GM21737 (cell line): ENCODE data around the gene URAD.

Experiments
- ATAC-seq: cut with Tn5 transposase; IDR thresholded peaks from one replicate; pipeline ENCODE4 v1.9.1; 2021; ENCODE audit warnings: mild to moderate bottlenecking, moderate library complexity; ENCODE audit not compliant: unreplicated experiment

Gene URAD

GRCh38 chr13:28001049-28001448, 12.6 kb upstream of the URAD start:
- no peak for ATAC-seq

GRCh38 chr13:28000567-28000966, 12.1 kb upstream of the URAD start:
- no peak for ATAC-seq

- ATAC-seq: no peak
Observed at GRCh38 chr13:27997904-27998522, 9.5 kb upstream of the URAD start.

- no peak for ATAC-seq
Observed at GRCh38 chr13:27991881-27992280, 3.4 kb upstream of the URAD start.

- no peak for ATAC-seq
Observed at GRCh38 chr13:27985600-27985999, 2.9 kb downstream of the URAD start.

GRCh38 chr13:27982361-27982760, 6.1 kb downstream of the URAD start:
- no peak for ATAC-seq

- no peak for ATAC-seq
Observed at GRCh38 chr13:27981006-27981708, 7.3 kb downstream of the URAD start.

- ATAC-seq: no peak
Observed at GRCh38 chr13:27980280-27980998, 8.1 kb downstream of the URAD start.

GRCh38 chr13:27979765-27980279, 8.7 kb downstream of the URAD start:
- ATAC-seq: no peak

GRCh38 chr13:27979001-27979643, 9.4 kb downstream of the URAD start:
- no peak for ATAC-seq

- no peak for ATAC-seq
Observed at GRCh38 chr13:27978301-27978968, 10.1 kb downstream of the URAD start.

GRCh38 chr13:27977476-27978300, 10.8 kb downstream of the URAD start:
- no peak for ATAC-seq

- ATAC-seq: no peak
Observed at GRCh38 chr13:27976362-27977091, 12.0 kb downstream of the URAD start.

- ATAC-seq: no peak
Observed at GRCh38 chr13:27975564-27976361, 12.7 kb downstream of the URAD start.

GRCh38 chr13:27973961-27974662, 14.4 kb downstream of the URAD start:
- no peak for ATAC-seq

GRCh38 chr13:27973291-27973690, 15.2 kb downstream of the URAD start:
- ATAC-seq: no peak

GRCh38 chr13:27972478-27972820, 16.0 kb downstream of the URAD start:
- no peak for ATAC-seq
